ENCODE results near the gene STOML2.

- TF ChIP-seq, protein P1, sequence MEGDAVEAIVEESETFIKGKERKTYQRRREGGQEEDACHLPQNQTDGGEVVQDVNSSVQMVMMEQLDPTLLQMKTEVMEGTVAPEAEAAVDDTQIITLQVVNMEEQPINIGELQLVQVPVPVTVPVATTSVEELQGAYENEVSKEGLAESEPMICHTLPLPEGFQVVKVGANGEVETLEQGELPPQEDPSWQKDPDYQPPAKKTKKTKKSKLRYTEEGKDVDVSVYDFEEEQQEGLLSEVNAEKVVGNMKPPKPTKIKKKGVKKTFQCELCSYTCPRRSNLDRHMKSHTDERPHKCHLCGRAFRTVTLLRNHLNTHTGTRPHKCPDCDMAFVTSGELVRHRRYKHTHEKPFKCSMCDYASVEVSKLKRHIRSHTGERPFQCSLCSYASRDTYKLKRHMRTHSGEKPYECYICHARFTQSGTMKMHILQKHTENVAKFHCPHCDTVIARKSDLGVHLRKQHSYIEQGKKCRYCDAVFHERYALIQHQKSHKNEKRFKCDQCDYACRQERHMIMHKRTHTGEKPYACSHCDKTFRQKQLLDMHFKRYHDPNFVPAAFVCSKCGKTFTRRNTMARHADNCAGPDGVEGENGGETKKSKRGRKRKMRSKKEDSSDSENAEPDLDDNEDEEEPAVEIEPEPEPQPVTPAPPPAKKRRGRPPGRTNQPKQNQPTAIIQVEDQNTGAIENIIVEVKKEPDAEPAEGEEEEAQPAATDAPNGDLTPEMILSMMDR (IDR thresholded peaks at IDR 0.05; ENCODE audit: low read depth, low read length) = no peak
- TF ChIP-seq POLR2A (IDR thresholded peaks at IDR 0.05; ENCODE audit: extremely low read depth, insufficient read length) = no peak
Measured at GRCh38 chr9:35105571-35106342, 2.8 kb upstream of the STOML2 start.
